Measurements from ENCODE around the gene NEK1.

GRCh38 chr4:169620880-169621248, 8.5 kb upstream of the NEK1 start:
- TF ChIP-seq POLR2AphosphoS5 (IDR thresholded peaks at IDR 0.05; ENCODE audit: insufficient read depth in 1 of 2, low read depth in 1 of 2) = no peak
- TF ChIP-seq CTCF (IDR thresholded peaks at IDR 0.05) = no peak
- TF ChIP-seq POLR2A (IDR thresholded peaks at IDR 0.05) = no peak
